ENCODE results near the gene ACYP2.
"Not testable (repeated sequence)": the region's sequence is repeated elsewhere in the genome, so short reads cannot be mapped to it uniquely, and the experiment has no call there.

Gene ACYP2

GRCh38 chr2:54271843-54272627 is 156.6 kb downstream of the ACYP2 start:
- H3K4me3 ChIP-seq (ENCODE audit: low read length) = no peak overlapping the region
- TF ChIP-seq ZNF274 (IDR thresholded peaks at IDR 0.05; ENCODE audit: low read depth, low read length) = no peak

GRCh38 chr2:54274781-54275242 is 159.4 kb downstream of the ACYP2 start:
- H3K4me3 ChIP-seq (ENCODE audit: low read length) = no peak overlapping the region
- TF ChIP-seq ZNF274 (IDR thresholded peaks at IDR 0.05; ENCODE audit: low read depth, low read length) = no peak

GRCh38 chr2:54275541-54275940 is 160.1 kb downstream of the ACYP2 start:
- H3K4me3 ChIP-seq (ENCODE audit: low read length) = no peak overlapping the region
- no peak for TF ChIP-seq ZNF274 (IDR thresholded peaks at IDR 0.05; ENCODE audit: low read depth, low read length)

GRCh38 chr2:54279385-54279784 is 164.0 kb downstream of the ACYP2 start:
- H3K4me3 ChIP-seq (ENCODE audit: low read length) = no peak overlapping the region
- no peak for TF ChIP-seq ZNF274 (IDR thresholded peaks at IDR 0.05; ENCODE audit: low read depth, low read length)

GRCh38 chr2:54284826-54285225 is 169.4 kb downstream of the ACYP2 start:
- H3K4me3 ChIP-seq (ENCODE audit: low read length) = no peak overlapping the region
- TF ChIP-seq ZNF274 (IDR thresholded peaks at IDR 0.05; ENCODE audit: low read depth, low read length) = no peak

- no peak for TF ChIP-seq ZNF274 (IDR thresholded peaks at IDR 0.05; ENCODE audit: low read depth, low read length)
- no peak overlapping the region for H3K4me3 ChIP-seq (ENCODE audit: low read length)
Observed at GRCh38 chr2:54285451-54285850, 170.0 kb downstream of the ACYP2 start.

GRCh38 chr2:54287532-54287931 is 172.1 kb downstream of the ACYP2 start:
- H3K4me3 ChIP-seq (ENCODE audit: low read length) = no peak overlapping the region
- TF ChIP-seq ZNF274 (IDR thresholded peaks at IDR 0.05; ENCODE audit: low read depth, low read length) = no peak

GRCh38 chr2:54289917-54290316 is 174.5 kb downstream of the ACYP2 start:
- TF ChIP-seq ZNF274 (IDR thresholded peaks at IDR 0.05; ENCODE audit: low read depth, low read length) = no peak

GRCh38 chr2:54290356-54291025 is 175.1 kb downstream of the ACYP2 start:
- H3K4me3 ChIP-seq (ENCODE audit: low read length) = no peak overlapping the region
- TF ChIP-seq ZNF274 (IDR thresholded peaks at IDR 0.05; ENCODE audit: low read depth, low read length) = no peak

More at GRCh38 chr2:54289917-54290316, 174.5 kb downstream of the ACYP2 start:
- no peak overlapping the region for H3K4me3 ChIP-seq (ENCODE audit: low read length)

- H3K4me3 ChIP-seq (ENCODE audit: low read length) = not testable (repeated sequence)
Observed at GRCh38 chr2:54294665-54295064, 179.2 kb downstream of the ACYP2 start.

GRCh38 chr2:54295911-54296310 is 180.5 kb downstream of the ACYP2 start:
- H3K4me3 ChIP-seq (ENCODE audit: low read length) = no peak overlapping the region
- no peak for TF ChIP-seq ZNF274 (IDR thresholded peaks at IDR 0.05; ENCODE audit: low read depth, low read length)

- no peak for TF ChIP-seq ZNF274 (IDR thresholded peaks at IDR 0.05; ENCODE audit: low read depth, low read length)
Observed at GRCh38 chr2:54298514-54298913, 183.1 kb downstream of the ACYP2 start.

GRCh38 chr2:54303631-54304030 is 188.2 kb downstream of the ACYP2 start:
- H3K4me3 ChIP-seq (ENCODE audit: low read length) = no peak overlapping the region
- TF ChIP-seq ZNF274 (IDR thresholded peaks at IDR 0.05; ENCODE audit: low read depth, low read length) = no peak

More at GRCh38 chr2:54298514-54298913, 183.1 kb downstream of the ACYP2 start:
- no peak overlapping the region for H3K4me3 ChIP-seq (ENCODE audit: low read length)

- no peak overlapping the region for H3K4me3 ChIP-seq (ENCODE audit: low read length)
Observed at GRCh38 chr2:54306556-54306955, 191.1 kb downstream of the ACYP2 start.

GRCh38 chr2:54308186-54308585 is 192.8 kb downstream of the ACYP2 start:
- no peak overlapping the region for H3K4me3 ChIP-seq (ENCODE audit: low read length)
- no peak for TF ChIP-seq ZNF274 (IDR thresholded peaks at IDR 0.05; ENCODE audit: low read depth, low read length)

More at GRCh38 chr2:54306556-54306955, 191.1 kb downstream of the ACYP2 start:
- no peak for TF ChIP-seq ZNF274 (IDR thresholded peaks at IDR 0.05; ENCODE audit: low read depth, low read length)
